Esophagus (tissue), 2 donors: ENCODE data around the gene RIMKLB. TPM values are rescaled to one million over a fixed set of nuclear protein-coding genes. Genes with fewer than 3 reads are reported as not detected.
"Not testable (repeated sequence)": the region's sequence is repeated elsewhere in the genome, so short reads cannot be mapped to it uniquely, and the experiment has no call there.

Experiments used
- H3K27ac ChIP-seq, 2 donors: one replicate each; pipeline ENCODE4 v1.5.1; 2013; ENCODE audit warnings: low read depth in 2 of 2, mild to moderate bottlenecking in 2 of 2, inconsistent platforms in 1 of 2, low read length in 1 of 2, moderate library complexity in 1 of 2
- H3K27me3 ChIP-seq, 2 donors: one replicate each; pipeline ENCODE4 v1.6.1; 2013; ENCODE audit warnings: low read length in 2 of 2, control low read depth in 1 of 2, mild to moderate bottlenecking in 1 of 2; ENCODE audit not compliant: insufficient read depth in 2 of 2, control insufficient read depth in 1 of 2
- H3K36me3 ChIP-seq, 2 donors: one replicate each; pipeline ENCODE4 v1.6.1; 2013; ENCODE audit warnings: low read length in 1 of 2; ENCODE audit not compliant: control insufficient read depth in 2 of 2, insufficient read depth in 2 of 2
- H3K4me1 ChIP-seq, 2 donors: one replicate each; pipeline ENCODE4 v1.6.1; 2013; ENCODE audit warnings: low read length in 1 of 2; ENCODE audit not compliant: control insufficient read depth in 2 of 2, insufficient read depth in 2 of 2
- H3K4me3 ChIP-seq, 2 donors: one replicate each; pipeline ENCODE4 v1.5.1; 2013; ENCODE audit warnings: low read length in 2 of 2, mild to moderate bottlenecking in 2 of 2, low read depth in 1 of 2, moderate library complexity in 1 of 2
- H3K9me3 ChIP-seq, 2 donors: one replicate each; pipeline ENCODE4 v1.6.1; 2013; ENCODE audit warnings: mild to moderate bottlenecking in 2 of 2, low read depth in 1 of 2, low read length in 1 of 2, moderate library complexity in 1 of 2; ENCODE audit not compliant: control insufficient read depth in 2 of 2, insufficient read depth in 1 of 2
- WGBS, 2 donors: extraction: QIAGEN DNeasy Blood & Tissue Kit; methylation state at CpG; one replicate each; pipeline ENCODE4 v1.1.7; 2013; 5-methylcytosine and 5-hydroxymethylcytosine counted together
- polyA plus RNA-seq, 2 donors: library from polyadenylated mRNA; stranded (reverse); fragments of 200-250 nt; gene quantifications; one replicate each; pipeline ENCODE4 v1.2.3, GENCODE V29; 2013
- donor health status: healthy with polysubstance abuse.
- donor health status: Bipolar disorder and iron deficiency.

RIMKLB gene
- polyA plus RNA-seq, 2 donors = 11.2 to 22.5 TPM

GRCh38 chr12:8781381-8782127 is 83.8 kb downstream of the RIMKLB start:
- Histone ChIP-seq H3K4me1 (no peaks in the 10 kb centered on the region), H3K9me3 (no peaks in the 10 kb centered on the region), H3K27ac (no peak overlapping the region), H3K27me3 (no peaks in the 10 kb centered on the region), H3K4me3 (no peak overlapping the region), H3K36me3 (no peaks in the 10 kb centered on the region)
- whole genome bisulfite sequencing, 2 donors = 64 to 84% methylated on average over 2 of the region's 2 CpGs

GRCh38 chr12:8784290-8784888 is 86.6 kb downstream of the RIMKLB start:
- Histone ChIP-seq H3K4me1 (no peaks in the 10 kb centered on the region), H3K27me3 (no peaks in the 10 kb centered on the region), H3K36me3 (no peaks in the 10 kb centered on the region), H3K27ac (no peak overlapping the region), H3K4me3 (no peak overlapping the region), H3K9me3 (no peaks in the 10 kb centered on the region)

- Histone ChIP-seq H3K27me3 (no peaks in the 10 kb centered on the region), H3K4me1 (no peaks in the 10 kb centered on the region), H3K4me3 (no peak overlapping the region), H3K9me3 (no peaks in the 10 kb centered on the region), H3K27ac (no peak overlapping the region), H3K36me3 (no peaks in the 10 kb centered on the region)
- WGBS, 2 donors = 85 to 88% methylated on average over 3 to 4 of the region's 4 CpGs
Observed at GRCh38 chr12:8785499-8785898, 87.7 kb downstream of the RIMKLB start.

GRCh38 chr12:8787206-8787605 is 89.4 kb downstream of the RIMKLB start:
- H3K36me3 ChIP-seq, H3K4me3 ChIP-seq, H3K27me3 ChIP-seq, H3K4me1 ChIP-seq, H3K9me3 ChIP-seq, H3K27ac ChIP-seq: not testable (repeated sequence)
- 96% methylated on average over 17 to 28 of the region's 28 CpGs for WGBS, 2 donors

- not testable (repeated sequence) for H3K9me3 ChIP-seq, H3K36me3 ChIP-seq, H3K4me1 ChIP-seq, H3K4me3 ChIP-seq, H3K27me3 ChIP-seq, H3K27ac ChIP-seq
- 75 to 78% methylated on average over 13 of the region's 13 CpGs for WGBS, 2 donors
Observed at GRCh38 chr12:8788706-8789105, 90.9 kb downstream of the RIMKLB start.

- H3K27ac ChIP-seq, H3K27me3 ChIP-seq, H3K4me1 ChIP-seq, H3K9me3 ChIP-seq, H3K36me3 ChIP-seq, H3K4me3 ChIP-seq: not testable (repeated sequence)
- 78 to 80% methylated on average over 13 of the region's 13 CpGs for WGBS, 2 donors
Observed at GRCh38 chr12:8789341-8790013, 91.7 kb downstream of the RIMKLB start.

- H3K9me3 ChIP-seq, H3K27me3 ChIP-seq, H3K4me1 ChIP-seq, H3K27ac ChIP-seq, H3K36me3 ChIP-seq, H3K4me3 ChIP-seq: not testable (repeated sequence)
- WGBS, 2 donors = 66 to 77% methylated on average over 4 of the region's 4 CpGs
Observed at GRCh38 chr12:8793226-8793625, 95.4 kb downstream of the RIMKLB start.

GRCh38 chr12:8794611-8795010 is 96.8 kb downstream of the RIMKLB start:
- not testable (repeated sequence) for H3K27me3 ChIP-seq, H3K36me3 ChIP-seq, H3K27ac ChIP-seq, H3K4me1 ChIP-seq, H3K9me3 ChIP-seq, H3K4me3 ChIP-seq
- WGBS, 2 donors = 95 to 98% methylated on average over 9 to 21 of the region's 21 CpGs

GRCh38 chr12:8796831-8797626 is 99.2 kb downstream of the RIMKLB start:
- Histone ChIP-seq H3K27ac (no peak overlapping the region), H3K9me3 (no peaks in the 10 kb centered on the region), H3K36me3 (no peaks in the 10 kb centered on the region), H3K4me3 (no peak overlapping the region), H3K27me3 (no peaks in the 10 kb centered on the region), H3K4me1 (no peaks in the 10 kb centered on the region)
- WGBS, 2 donors = 76 to 80% methylated on average over 5 of the region's 5 CpGs
